Mucosa of descending colon (tissue), 3 donors: ENCODE measurements around the gene SHKBP1. TPM values are rescaled to one million over a fixed set of nuclear protein-coding genes. Genes with fewer than 3 reads are reported as not detected.
"Not testable (repeated sequence)": the region's sequence is repeated elsewhere in the genome, so short reads cannot be mapped to it uniquely, and the experiment has no call there.

ENCODE experiments used
- ATAC-seq: fragments of 200-7000 bp; cut with Tn5 transposase; one replicate; pipeline ENCODE4 v1.9.1; 2020; ENCODE audit warnings: mild to moderate bottlenecking, moderate library complexity
- DNase-seq, 3 donors: peaks; one replicate each; pipeline ENCODE4 v3.0.0-alpha.2; 2020
- H3K36me3 ChIP-seq: fragments of 200-600 bp; one replicate; pipeline ENCODE4 v1.8.0; 2021; ENCODE audit warnings: low read depth, mild to moderate bottlenecking
- H3K4me1 ChIP-seq: fragments of 200-600 bp; one replicate; pipeline ENCODE4 v1.8.0; 2021; ENCODE audit warnings: low read depth, mild to moderate bottlenecking
- H3K4me3 ChIP-seq: fragments of 200-600 bp; one replicate; pipeline ENCODE4 v1.8.0; 2021; ENCODE audit warnings: mild to moderate bottlenecking
- H3K9me3 ChIP-seq: fragments of 200-600 bp; one replicate; pipeline ENCODE4 v1.8.0; 2021; ENCODE audit warnings: mild to moderate bottlenecking
- CTCF ChIP-seq: fragments of 200-600 bp; IDR thresholded peaks from one replicate; pipeline ENCODE4 v1.8.0; 2022; ENCODE audit warnings: antibody characterized with exemption, mild to moderate bottlenecking
- intact Hi-C, 2 donors: fragments of 100-400 bp; cut with DNase I in 1 of 2; cut with micrococcal nuclease in 1 of 2; formaldehyde crosslinking; loops; one replicate each; pipeline versions ENCODE4 v1.11.0 to v1.11.1; 2022; cut with DNase I, micrococcal nuclease
- total RNA-seq, 3 donors: library from RNA; stranded (reverse); fragmentation: NEBNext Ultra II Directional in 2 of 3; extraction: Animal tissue kit (Norgen Biotek cat#: 25700) in 2 of 3; gene quantifications; one replicate each; pipeline versions ENCODE4 v1.2.1 to v1.2.4, GENCODE V29; 2021 to 2023
- donor health status: DM: no; HTN: no; CAD: no; lungs with moderate emphysema.
- donor health status: DM: no; HTN: no; CAD: no.
- donor health status: DM: no; HTN: yes; CAD: no.

Gene SHKBP1
- total RNA-seq, 3 donors from 2014 or later: 58.1 to 70.6 (median 62.2) TPM

- ATAC-seq: no peak
- H3K4me3 ChIP-seq: no peak overlapping the region
- intact Hi-C loops: no loop called here
- no peak for TF ChIP-seq CTCF
- no peaks in the 10 kb centered on the region for H3K36me3 ChIP-seq
- no peaks in the 10 kb centered on the region for H3K9me3 ChIP-seq
- H3K4me1 ChIP-seq: no peaks in the 10 kb centered on the region
- no peak for DNase-seq
These were observed 16.6 kb upstream of the SHKBP1 start for GRCh38 chr19:40560092-40560507.

- Histone ChIP-seq H3K4me1 (no peaks in the 10 kb centered on the region), H3K36me3 (no peaks in the 10 kb centered on the region), H3K9me3 (no peaks in the 10 kb centered on the region), H3K4me3 (no peak overlapping the region)
- DNase-seq: no peak
- no peak for ATAC-seq
- no peak for TF ChIP-seq CTCF
- intact Hi-C loops: no loop called here
These were observed 14.7 kb upstream of the SHKBP1 start for GRCh38 chr19:40561947-40562346.

GRCh38 chr19:40564535-40564934, 12.1 kb upstream of the SHKBP1 start:
- not testable (repeated sequence) for H3K4me1 ChIP-seq, ATAC-seq, DNase-seq

GRCh38 chr19:40565355-40565754, 11.3 kb upstream of the SHKBP1 start:
- DNase-seq (no peak), ATAC-seq (no peak)
- H3K4me3 ChIP-seq: no peak overlapping the region
- intact Hi-C loops: no loop called here
- H3K4me1 ChIP-seq: peaks cover 10% of the 10 kb centered on the region
- no peaks in the 10 kb centered on the region for H3K36me3 ChIP-seq
- TF ChIP-seq CTCF: no peak
- no peaks in the 10 kb centered on the region for H3K9me3 ChIP-seq

More at GRCh38 chr19:40564535-40564934, 12.1 kb upstream of the SHKBP1 start:
- intact Hi-C loops, H3K36me3 ChIP-seq, H3K4me3 ChIP-seq, H3K9me3 ChIP-seq: not testable (repeated sequence)

- DNase-seq (no peak), ATAC-seq (no peak)
- no peak for TF ChIP-seq CTCF
- H3K9me3 ChIP-seq: no peaks in the 10 kb centered on the region
- no peaks in the 10 kb centered on the region for H3K36me3 ChIP-seq
- H3K4me3 ChIP-seq: no peak overlapping the region
- intact Hi-C loops: no loop called here
- H3K4me1 ChIP-seq: peaks cover 10% of the 10 kb centered on the region
These were observed 10.7 kb upstream of the SHKBP1 start for GRCh38 chr19:40565910-40566495.

GRCh38 chr19:40567040-40567749, 9.5 kb upstream of the SHKBP1 start:
- H3K4me1 ChIP-seq: peaks cover 10% of the 10 kb centered on the region
- no peaks in the 10 kb centered on the region for H3K36me3 ChIP-seq
- no peaks in the 10 kb centered on the region for H3K9me3 ChIP-seq
- TF ChIP-seq CTCF: no peak
- DNase-seq (no peak), ATAC-seq (no peak)
- H3K4me3 ChIP-seq: no peak overlapping the region
- intact Hi-C loops: no loop called here
